Pancreas (tissue), 10 donors: ENCODE measurements around the gene BUD13. TPM values are rescaled to one million over a fixed set of nuclear protein-coding genes. Genes with fewer than 3 reads are reported as not detected.

Source experiments
- ATAC-seq, 4 donors: fragments of 200-7000 bp; cut with Tn5 transposase; one replicate each; pipeline versions ENCODE4 v1.8.0 to v1.9.1; 2020; ENCODE audit warnings: mild to moderate bottlenecking in 4 of 4, moderate library complexity in 4 of 4
- DNase-seq, 6 donors: peaks; one replicate each; pipeline ENCODE4 v3.0.0-alpha.2; 2020
- FAIRE-seq: peaks from 2 replicates; lab custom pipeline; 2012; peaks lifted over from hg19 to GRCh38; lab: Jason Lieb, UNC
- H3K27ac ChIP-seq, 4 donors: fragments of 200-600 bp; sonication (generic); 1 replicate in 3 of 4; 2 replicates in 1 of 4; pipeline versions ENCODE4 v1.5.0 to v1.8.0; 2020
- H3K27me3 ChIP-seq, 4 donors: fragments of 200-600 bp; one replicate each; pipeline ENCODE4 v1.8.0; 2021
- H3K36me3 ChIP-seq, 3 donors: fragments of 200-600 bp; sonication (generic) in 1 of 3; one replicate each; pipeline versions ENCODE4 v1.5.0 to v1.8.0; 2020 to 2021
- H3K4me1 ChIP-seq, 3 donors: fragments of 200-600 bp; one replicate each; pipeline ENCODE4 v1.8.0; 2021
- H3K4me3 ChIP-seq, 4 donors: fragments of 200-600 bp; sonication (generic) in 2 of 4; one replicate each; pipeline versions ENCODE4 v1.5.0 to v1.8.0; 2020 to 2021
- H3K9me3 ChIP-seq, 4 donors: fragments of 200-600 bp; one replicate each; pipeline ENCODE4 v1.8.0; 2021
- CTCF ChIP-seq, 4 donors: fragments of 200-600 bp; sonication (generic) in 3 of 4; IDR thresholded peaks; one replicate each; pipeline versions ENCODE4 v1.5.0 to v1.8.0; 2021; ENCODE audit warnings: antibody characterized with exemption in 4 of 4
- WGBS, 2 donors: extraction: QIAGEN DNeasy Blood & Tissue Kit; methylation state at CpG; one replicate each; pipeline ENCODE4 v1.1.7; 2013; 5-methylcytosine and 5-hydroxymethylcytosine counted together
- intact Hi-C, 3 donors: fragments of 100-400 bp; cut with DNase I; formaldehyde crosslinking; loops; one replicate each; pipeline versions ENCODE4 v1.11.1 to v1.14.2; 2022
- polyA plus RNA-seq, 2 donors: library from polyadenylated mRNA; stranded (reverse); fragments of 200-250 nt; gene quantifications; one replicate each; pipeline ENCODE4 v1.2.3, GENCODE V29; 2013
- total RNA-seq, 6 donors: library from RNA; stranded (reverse); fragmentation: NEBNext Ultra II Directional in 4 of 6; extraction: Animal tissue kit (Norgen Biotek cat#: 25700) in 4 of 6; gene quantifications; one replicate each; pipeline versions ENCODE4 v1.2.1 to v1.2.4, GENCODE V29; 2021 to 2023
- donor health status: healthy with polysubstance abuse.
- donor health status: DM: no; HTN: no; CAD: no; lungs with moderate emphysema.
- donor health status: DM: no; HTN: no; CAD: no.
- donor health status: control.
- donor health status: control.
- donor health status: Bipolar disorder and iron deficiency.
- donor health status: DM: yes; HTN: yes; CAD: no.
- donor health status: DM: no; HTN: no; CAD: no.
- donor health status: DM: no; HTN: no; CAD: no.
- donor health status: DM: yes; HTN: yes; CAD: no.

Gene BUD13
- total and polyA plus RNA-seq, 8 donors = 5.2 to 15.6 (median 7.2) TPM

DNA sequence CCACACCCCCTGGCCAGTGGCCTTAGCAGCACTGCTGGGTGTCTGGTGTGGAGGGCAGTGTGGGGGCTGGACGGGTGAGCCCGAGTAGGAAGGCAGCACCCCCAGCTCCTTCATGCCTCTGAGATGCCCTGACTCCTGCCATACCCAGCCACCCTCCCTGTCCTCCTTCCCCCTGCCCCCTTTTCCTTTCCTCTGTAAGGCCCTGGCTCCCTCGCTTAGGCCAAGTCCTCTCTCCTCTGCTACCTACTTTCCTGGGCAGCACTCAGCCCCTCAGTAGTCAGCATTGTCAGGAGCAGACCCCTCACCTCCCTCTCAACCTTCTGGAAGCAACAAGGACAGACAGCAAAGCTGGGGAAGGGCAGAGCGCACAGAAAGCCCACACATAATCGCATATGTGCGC, 48.0 kb downstream of the BUD13 start:
- Histone ChIP-seq H3K27ac (no peak overlapping the region), H3K27me3 (no peaks in the 10 kb centered on the region), H3K4me1 (no peaks in the 10 kb centered on the region), H3K9me3 (no peaks in the 10 kb centered on the region), H3K4me3 (no peak overlapping the region), H3K36me3 (no peaks in the 10 kb centered on the region)
- FAIRE-seq (no peak), ATAC-seq (no peak), DNase-seq (no peak)
- intact Hi-C loops = no loop called here
- 75 to 77% methylated on average over 6 of the region's 6 CpGs for WGBS, 2 donors
- no peak for TF ChIP-seq CTCF (IDR thresholded peaks at IDR 0.05)

DNA sequence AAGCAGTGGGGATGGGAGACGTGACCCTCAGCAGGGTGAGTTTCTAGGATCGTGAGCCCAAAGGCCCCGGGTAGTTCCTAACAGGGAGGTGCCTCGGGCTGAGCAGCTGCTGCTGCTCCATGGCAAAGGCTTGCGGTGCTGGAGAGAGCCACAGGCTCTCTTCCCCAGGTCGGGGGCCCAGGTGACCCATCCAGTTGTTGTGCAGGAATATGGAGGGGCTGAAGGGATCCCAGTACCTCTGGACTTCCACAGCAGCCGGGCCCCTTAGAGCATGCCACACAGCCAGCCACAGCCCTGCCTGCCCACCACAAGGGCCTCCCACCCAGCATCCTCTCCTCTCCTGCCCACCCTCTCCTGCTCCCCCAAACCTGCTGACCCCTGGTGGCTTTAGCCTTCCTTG, 49.3 kb downstream of the BUD13 start:
- ATAC-seq (no peak), DNase-seq (no peak), FAIRE-seq (no peak)
- Histone ChIP-seq H3K4me1 (no peaks in the 10 kb centered on the region), H3K4me3 (no peak overlapping the region), H3K9me3 (no peaks in the 10 kb centered on the region), H3K27ac (no peak overlapping the region), H3K36me3 (no peaks in the 10 kb centered on the region), H3K27me3 (no peaks in the 10 kb centered on the region)
- TF ChIP-seq CTCF (IDR thresholded peaks at IDR 0.05) = no peak
- 70 to 76% methylated on average over 7 of the region's 7 CpGs for WGBS, 2 donors
- intact Hi-C loops = no loop called here

DNA sequence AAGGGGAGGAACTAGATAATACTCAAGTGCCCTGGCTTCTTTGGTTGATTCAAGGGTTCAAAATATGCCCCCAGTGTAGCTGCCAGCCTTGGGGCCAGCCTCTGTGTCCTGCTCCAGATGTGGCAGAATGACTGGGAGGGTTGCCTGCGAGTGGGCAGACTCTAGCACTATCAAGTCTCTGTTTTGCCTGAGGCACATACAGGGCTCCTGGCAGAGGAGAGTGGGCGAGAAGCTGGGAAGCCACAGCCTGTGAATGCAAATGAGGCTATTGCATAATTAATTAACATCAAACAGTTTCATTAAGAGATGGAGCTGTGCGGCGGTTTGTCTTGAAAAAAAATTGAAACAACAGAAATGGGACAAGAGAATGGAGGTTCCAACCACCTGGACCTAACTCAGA, 50.8 kb downstream of the BUD13 start:
- H3K4me1 ChIP-seq = no peaks in the 10 kb centered on the region
- no peaks in the 10 kb centered on the region for H3K27me3 ChIP-seq
- DNase-seq (no peak), ATAC-seq (no peak), FAIRE-seq (no peak)
- intact Hi-C loops = no loop called here
- no peaks in the 10 kb centered on the region for H3K9me3 ChIP-seq
- WGBS, 2 donors = 83 to 88% methylated on average over 4 of the region's 4 CpGs
- no peak overlapping the region for H3K27ac ChIP-seq
- TF ChIP-seq CTCF (IDR thresholded peaks at IDR 0.05) = no peak
- no peaks in the 10 kb centered on the region for H3K36me3 ChIP-seq
- no peak overlapping the region for H3K4me3 ChIP-seq

DNA sequence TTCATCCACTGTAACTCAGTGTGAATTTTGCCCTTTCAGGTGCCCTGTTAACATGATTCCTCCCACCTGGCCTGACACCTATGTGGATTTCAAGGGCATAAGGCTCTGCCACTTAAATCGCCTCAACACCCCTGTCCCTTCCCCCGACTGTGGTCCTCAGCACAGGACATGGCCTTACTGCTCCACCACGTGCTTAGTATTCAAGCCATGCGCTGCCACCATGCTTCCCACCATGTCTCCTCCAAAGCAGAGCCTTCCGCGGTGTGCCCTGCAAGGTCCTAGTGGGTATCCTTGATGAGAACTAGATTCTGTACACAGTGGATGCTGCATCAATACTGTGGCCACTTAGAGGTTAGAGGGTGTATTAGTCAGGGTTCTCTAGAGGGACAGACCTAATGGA, 51.9 kb downstream of the BUD13 start:
- H3K4me1 ChIP-seq = no peaks in the 10 kb centered on the region
- no peaks in the 10 kb centered on the region for H3K36me3 ChIP-seq
- H3K27ac ChIP-seq = no peak overlapping the region
- intact Hi-C loops = no loop called here
- no peak for TF ChIP-seq CTCF (IDR thresholded peaks at IDR 0.05)
- no peak overlapping the region for H3K4me3 ChIP-seq
- WGBS, 2 donors = 84 to 89% methylated on average over 6 of the region's 6 CpGs
- ATAC-seq = no peak
- no peaks in the 10 kb centered on the region for H3K27me3 ChIP-seq
- no peak for DNase-seq
- no peaks in the 10 kb centered on the region for H3K9me3 ChIP-seq
- no peak for FAIRE-seq

- Histone ChIP-seq H3K9me3 (no peaks in the 10 kb centered on the region), H3K36me3 (no peaks in the 10 kb centered on the region), H3K4me3 (no peak overlapping the region), H3K4me1 (no peaks in the 10 kb centered on the region), H3K27ac (no peak overlapping the region), H3K27me3 (no peaks in the 10 kb centered on the region)
- ATAC-seq (no peak), FAIRE-seq (no peak), DNase-seq (no peak)
- no peak for TF ChIP-seq CTCF (IDR thresholded peaks at IDR 0.05)
- intact Hi-C loops = no loop called here
- 72 to 90% methylated on average over 4 of the region's 4 CpGs for WGBS, 2 donors
Measured at GRCh38 chr11:116718955-116719501, 53.8 kb downstream of the BUD13 start.
